ENCODE measurements around the gene JMJD1C.

DNA sequence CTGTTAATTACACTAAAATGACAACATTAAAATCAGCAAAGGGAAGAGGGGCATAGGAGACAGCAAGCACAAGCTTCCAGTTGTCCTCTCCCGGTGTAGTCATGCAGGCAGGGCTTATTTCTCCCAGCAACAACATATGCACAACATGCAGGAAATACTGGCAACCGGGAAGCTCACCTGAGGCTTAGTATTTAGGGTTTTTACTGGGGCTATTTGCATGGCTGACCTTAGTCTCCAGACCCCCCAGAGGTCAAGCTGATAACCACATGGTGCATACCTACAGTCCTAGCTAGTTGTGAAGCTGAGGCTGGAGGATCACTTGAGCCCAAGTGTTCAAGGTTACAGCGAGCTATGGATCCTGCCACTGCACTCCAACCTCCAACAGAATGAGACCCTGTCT is 12.8 kb upstream of the JMJD1C start:
- TF ChIP-seq POLR2A (IDR thresholded peaks at IDR 0.05; ENCODE audit: low read length) (no peak), GATA1 (IDR thresholded peaks at IDR 0.05; ENCODE audit: low read depth, low read length) (no peak)
